Globus pallidus (tissue), 1 donor: ENCODE results near the gene NTNG1.
"Not testable (repeated sequence)": the region's sequence is repeated elsewhere in the genome, so short reads cannot be mapped to it uniquely, and the experiment has no call there.

ENCODE experiments used
- DNase-seq: peaks from one replicate; pipeline ENCODE4 v3.0.0-alpha.2; 2015; ENCODE audit warnings: low spot score

NTNG1 gene

DNA sequence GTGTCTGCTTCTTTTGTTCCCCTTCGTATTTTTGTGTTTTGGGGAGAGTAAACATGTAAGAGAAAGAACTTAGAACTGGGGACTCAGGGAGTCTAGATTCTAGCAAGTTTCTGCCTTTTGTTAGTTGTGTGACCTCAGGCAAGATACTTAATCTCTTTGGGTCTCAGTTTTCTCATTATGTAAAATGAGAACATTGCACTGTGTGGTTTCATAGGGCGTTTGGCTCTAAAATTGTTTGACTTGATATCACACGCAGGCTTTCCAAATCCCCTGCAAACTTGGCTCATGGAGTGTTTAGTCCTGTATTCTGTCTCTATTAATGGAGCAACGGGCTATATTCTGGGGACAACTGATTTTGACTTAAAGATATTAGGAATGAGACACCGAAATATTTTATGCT is 57.7 kb downstream of the NTNG1 start:
- DNase-seq = no peak

DNA sequence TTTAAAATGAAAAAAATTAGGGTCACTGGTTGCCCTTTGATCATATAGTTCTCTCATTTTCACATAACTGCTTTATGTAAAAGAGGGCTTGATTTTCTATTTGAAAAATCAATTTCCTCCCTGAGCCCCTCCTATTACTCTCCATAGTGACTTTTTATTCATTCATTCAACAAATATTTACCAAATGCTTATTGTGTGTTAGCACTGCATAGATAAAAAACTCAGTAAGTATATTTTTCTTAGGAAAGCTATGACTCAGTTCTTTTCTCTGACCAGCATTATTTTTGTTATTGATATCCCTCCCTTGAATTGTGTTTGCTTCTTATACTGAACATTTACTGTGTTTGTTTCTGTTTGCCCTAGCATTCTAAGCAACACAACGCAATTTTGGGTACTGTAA is 59.8 kb downstream of the NTNG1 start:
- no peak for DNase-seq

DNA sequence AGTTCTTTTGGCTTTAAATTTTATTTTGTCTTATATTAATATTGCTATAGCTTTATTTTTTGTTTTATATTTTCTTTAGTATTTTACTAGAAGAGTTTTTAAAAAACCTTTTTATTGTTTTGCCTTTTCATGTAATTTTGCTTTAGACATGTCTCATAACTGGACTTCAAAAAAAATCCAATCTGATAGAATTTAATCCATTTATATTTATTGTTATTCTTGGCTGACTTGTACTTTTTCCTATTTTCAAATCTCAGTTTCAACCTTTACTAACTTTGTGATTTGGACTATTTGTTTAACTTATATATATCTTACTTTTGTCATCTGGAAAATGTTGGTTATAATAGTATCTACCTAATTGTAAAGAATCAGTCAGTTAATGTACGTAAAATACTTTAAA is 61.2 kb downstream of the NTNG1 start:
- DNase-seq = no peak

DNA sequence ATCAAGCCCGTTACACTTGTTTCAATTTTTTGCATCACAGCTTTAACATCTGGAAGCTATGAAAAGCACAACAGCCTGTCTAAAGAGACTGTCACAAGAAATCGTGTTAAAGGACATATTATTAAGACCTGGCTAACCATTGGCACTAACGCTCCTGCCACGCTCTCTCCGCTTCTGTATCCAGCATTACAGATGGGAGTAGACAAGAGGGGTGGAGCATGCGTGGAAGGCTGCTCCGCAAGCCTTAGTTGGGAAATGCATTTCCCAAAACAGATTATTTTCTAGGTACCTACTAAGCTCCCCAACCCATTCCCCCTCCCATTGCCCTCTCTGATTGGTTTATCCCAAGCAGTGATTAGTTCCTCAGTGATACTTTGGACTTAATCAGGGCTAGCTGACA is 72.4 kb downstream of the NTNG1 start:
- peak; percentile 4 for DNase-seq

DNA sequence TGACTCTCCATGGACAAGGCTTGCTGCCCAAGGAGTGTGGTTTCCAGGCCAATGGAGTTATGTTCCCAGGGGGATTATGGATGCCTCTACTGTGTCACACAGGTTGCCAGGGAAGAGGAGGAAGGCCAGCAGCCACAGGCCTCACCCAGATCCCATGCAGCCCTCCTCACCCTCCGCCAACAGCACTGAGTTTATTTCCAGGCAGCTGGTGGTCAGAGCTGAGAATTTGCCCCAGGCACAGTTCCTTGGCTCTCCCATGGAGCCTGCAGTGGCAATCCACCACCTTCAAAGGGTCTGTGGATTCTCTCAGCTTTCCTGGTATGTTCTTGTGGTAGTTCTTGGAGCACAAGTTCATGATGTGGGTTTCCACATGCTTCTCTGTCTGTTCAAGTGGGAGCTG is 79.2 kb downstream of the NTNG1 start:
- no peak for DNase-seq

DNA sequence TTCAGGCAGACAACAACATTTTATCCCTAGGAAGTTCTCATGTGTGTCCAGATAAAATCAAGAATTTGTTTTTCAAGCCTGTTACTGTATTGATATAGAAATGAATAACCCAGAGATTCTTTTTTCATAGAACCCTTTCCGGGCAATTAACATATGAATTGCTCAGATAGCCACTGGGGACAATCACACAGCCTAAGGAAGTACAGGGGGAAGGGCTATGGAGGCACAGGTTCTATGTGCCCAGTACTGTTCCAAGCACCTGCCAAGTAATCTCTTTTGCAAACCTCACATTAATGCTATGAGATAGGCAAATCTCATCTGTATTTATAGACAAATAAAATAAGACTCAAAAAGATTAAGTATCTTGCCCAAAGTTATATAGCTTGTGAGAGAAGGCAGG is 84.9 kb downstream of the NTNG1 start:
- no peak for DNase-seq

DNA sequence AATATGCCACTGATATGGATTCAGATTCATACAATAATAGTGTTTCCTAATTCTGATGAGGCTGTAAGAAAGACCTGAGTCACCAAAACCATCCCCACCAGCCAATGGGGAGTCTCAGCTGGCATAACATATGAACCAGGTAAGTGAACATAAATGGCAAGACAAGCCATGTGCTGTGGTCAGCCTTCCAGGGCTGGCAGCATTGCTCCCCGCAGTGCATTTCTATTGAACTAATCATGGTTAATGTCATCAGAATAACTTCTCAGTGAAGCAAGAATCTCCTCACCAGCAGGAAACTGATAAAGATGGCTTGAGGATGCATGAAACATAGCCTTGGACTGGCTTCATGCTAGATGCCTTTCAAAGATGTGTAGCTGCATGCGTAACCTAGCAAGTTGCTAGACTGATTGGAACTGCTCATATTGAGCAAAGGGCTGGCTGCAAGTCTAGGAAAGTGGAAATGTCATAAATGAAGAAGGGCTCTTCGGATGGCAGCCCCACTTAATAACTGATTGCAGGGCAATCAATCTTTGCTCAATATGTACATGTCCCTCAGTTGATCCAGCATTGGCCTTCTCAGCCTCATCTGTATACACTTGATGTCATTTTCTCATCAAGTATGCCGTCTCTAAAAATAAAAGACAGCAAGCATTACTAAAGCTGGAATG is 88.0 kb downstream of the NTNG1 start:
- DNase-seq = no peak

DNA sequence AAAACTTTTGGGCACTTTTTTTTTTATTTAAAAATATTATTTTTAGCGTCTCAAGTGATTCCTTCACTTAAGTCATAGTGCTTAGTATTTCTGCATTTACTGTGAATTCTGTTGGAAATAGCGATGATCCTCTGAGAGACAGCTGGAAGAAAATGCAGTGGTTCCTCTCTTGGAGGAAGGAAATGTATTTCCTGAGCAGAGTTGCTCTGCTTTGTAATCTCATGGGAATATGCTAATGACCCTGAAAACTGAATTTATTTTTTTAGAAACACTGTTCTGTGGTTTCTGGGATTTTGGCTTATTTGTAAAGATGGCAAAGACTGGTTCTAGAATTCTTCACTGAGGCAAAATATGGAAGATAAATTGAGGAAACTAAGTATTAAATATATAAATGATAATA is 88.9 kb downstream of the NTNG1 start:
- no peak for DNase-seq

DNA sequence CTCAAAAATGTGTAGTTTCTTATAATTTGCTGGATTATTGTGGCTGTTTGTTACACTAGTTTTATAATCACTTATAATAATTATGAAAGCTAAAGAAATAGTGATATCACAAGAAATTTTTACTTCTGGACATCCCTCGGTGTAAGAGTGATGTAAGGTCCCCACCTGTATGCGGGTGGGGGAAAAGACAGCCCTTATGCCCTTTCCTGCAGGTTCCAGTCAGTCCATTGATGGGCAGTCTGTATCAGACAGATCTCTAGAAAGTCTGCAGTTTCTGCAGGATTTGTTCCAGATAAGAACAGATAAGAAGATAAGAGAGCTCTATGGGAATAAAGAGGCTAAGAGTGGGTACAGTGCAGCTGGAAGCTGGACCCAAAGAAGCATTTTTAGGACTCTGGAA is 89.3 kb downstream of the NTNG1 start:
- no peak for DNase-seq

DNA sequence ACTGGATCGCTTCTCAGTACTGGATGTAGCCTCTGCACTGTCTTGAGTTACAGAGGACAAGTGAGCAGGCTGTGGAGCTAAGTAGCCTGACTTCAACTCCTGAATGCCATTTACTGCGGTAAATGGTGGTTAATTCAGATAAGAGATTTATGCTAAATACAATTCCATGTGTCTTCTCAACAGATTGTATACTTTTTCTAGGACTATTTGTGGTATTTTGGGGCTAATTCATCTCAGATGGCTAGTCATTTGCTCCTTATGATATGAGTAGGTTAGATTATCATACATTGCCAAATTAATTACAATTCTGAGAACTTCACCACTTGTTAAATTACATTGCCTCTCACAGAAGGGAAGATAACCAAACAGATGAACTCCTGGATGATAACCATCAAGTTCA is 90.5 kb downstream of the NTNG1 start:
- no peak for DNase-seq

DNA sequence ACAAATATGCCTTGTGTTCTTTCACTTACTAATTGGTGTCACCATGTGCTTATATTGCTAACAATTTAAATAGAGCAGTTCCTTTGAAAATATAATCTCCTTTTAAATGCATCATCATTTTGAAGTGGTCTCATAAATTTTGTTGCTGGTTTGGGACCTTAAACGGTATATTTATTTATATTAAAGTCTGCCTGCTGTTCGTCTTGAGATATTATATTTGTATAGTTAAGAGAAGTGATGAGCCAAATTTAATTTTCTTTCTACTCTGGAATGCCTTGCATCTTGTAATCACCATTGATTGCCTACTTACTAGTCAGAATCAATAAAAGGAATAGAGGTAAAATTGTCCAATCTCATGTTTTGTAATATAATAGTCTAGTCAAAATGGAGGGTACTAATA is 91.6 kb downstream of the NTNG1 start:
- DNase-seq = no peak

DNA sequence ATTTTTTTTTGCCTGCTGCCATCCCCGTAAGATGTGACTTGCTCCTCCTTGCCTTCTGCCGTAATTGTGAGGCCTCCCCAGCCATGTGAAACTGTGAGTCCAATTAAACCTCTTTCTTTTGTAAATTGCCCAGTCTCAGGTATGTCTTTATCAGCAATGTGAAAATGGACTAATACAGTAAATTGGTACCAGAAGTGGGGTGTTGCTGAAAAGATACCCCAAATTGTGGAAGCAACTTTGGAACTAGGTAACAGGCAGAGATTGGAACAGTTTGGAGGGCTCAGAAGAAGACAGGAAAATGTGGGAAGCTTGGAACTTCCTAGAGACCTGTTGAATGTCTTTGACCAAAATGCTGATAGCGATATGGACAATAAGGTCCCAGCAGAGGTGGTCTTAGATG is 95.9 kb downstream of the NTNG1 start:
- DNase-seq = not testable (repeated sequence)

DNA sequence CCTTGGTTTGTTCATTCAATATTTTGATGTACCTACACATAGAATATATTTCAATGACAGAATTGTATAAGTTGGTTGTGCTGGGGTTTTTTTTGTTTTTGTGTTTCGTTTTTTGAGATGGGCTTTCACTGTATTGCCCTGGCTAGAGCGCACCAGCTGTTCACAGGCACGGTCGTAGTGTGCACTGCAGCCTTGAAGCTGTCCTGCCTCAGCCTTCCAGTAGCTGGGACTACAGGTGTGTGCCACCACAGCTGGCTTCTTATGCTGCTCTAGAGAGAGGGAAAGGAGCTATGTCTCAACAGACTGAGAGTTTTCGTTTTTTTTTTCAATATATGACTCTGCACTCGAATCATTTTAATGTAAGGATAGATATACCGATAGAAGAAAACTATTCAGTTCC is 102.6 kb downstream of the NTNG1 start:
- DNase-seq = no peak

DNA sequence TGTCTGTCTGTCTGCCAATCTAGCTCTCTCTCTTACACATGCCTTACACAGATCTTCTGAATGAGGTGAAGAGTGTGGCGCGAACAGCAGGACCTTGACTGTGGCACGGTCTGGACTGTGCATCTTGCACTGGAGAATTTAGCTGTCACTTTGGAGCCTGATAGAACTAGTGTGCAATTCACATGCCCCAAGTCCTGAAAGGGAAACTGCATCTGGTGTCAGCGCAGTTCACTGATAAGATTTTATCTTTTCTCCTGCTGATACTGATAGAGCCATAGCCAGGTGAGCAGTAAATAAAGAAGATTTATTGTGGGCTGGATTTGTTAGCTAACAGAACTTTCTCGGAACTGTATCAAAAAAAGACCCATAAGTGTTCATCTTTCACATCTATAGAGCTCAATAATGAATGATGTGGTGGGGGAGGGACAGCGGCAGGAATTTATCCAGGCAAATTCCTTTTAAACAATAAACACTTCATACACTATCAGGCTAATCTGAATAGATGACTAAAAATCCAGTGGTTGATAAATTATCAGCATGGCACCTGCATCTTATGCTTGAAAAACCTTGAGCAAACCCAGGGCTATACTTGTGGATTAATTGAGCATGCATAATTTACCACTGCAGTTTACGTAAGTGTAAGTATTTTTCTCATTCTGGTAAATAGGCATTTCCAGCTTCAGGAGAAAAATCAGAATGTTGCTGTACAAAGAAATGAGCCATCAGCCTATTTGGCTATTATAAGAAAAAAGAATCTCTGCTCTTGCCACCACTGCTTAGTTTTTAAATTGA is 104.1 kb downstream of the NTNG1 start:
- DNase-seq = no peak

DNA sequence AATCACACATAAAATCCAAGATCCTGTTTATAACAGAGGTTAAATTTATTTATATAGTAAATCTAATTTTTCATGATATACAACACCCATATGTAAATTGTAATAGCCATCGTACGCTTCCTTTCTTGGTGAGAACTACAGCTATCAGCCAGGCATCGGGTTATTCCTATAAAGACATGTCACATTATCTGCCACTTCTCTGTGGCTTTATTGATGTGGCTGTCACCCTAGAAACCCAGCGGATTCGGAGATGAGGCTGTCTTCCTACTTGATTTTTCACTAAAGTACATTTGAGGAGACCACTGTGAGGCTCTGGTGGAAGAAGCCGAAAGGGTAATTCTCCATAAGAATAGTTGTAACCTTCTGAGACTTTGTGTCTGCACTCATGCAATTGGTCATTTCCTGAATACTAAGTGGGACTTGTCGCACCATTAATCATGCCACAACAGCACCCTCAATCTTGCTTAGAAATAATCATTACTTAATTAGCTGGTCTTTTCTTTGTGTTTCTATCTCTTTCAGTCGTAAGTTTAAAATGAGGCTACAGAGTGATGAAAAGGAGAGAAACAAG is 106.0 kb downstream of the NTNG1 start:
- DNase-seq = no peak

DNA sequence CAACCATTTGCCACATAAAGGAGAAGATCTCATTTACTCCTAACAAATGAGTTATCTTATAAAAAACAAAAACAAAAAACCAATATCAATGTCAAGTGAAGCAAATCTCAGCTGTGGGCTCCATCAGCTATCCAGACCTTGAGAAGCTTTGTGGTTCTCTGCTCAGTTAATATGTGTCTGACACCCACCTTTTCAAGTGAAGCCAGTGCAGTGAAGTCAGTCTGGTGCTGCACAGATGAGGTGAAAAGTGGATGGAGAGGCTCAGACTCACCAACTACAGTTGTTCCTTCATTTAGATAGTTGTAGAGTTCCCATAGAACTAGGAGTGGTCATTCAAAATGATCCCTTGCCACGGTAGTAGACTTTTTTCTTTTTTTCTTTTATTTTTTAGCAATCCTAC is 106.8 kb downstream of the NTNG1 start:
- no peak for DNase-seq

DNA sequence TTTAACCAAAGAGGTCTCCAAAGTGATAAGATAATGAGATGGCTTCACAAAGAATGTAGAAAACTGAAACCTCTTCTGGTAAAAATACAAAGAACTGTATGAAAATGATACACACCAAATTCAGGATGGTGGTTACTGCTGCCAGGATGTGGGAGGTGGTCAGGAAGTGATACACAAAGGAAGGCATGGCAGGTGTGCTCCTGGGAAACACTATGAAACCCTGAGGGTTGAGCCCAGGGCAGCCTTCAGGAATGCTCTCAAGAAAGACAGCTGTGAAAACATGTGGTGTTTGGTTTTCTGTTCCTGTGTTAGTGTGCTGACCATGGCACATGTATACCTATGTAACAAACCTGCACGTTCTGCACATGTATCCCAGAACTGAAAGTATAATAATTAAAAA is 109.3 kb downstream of the NTNG1 start:
- no peak for DNase-seq

DNA sequence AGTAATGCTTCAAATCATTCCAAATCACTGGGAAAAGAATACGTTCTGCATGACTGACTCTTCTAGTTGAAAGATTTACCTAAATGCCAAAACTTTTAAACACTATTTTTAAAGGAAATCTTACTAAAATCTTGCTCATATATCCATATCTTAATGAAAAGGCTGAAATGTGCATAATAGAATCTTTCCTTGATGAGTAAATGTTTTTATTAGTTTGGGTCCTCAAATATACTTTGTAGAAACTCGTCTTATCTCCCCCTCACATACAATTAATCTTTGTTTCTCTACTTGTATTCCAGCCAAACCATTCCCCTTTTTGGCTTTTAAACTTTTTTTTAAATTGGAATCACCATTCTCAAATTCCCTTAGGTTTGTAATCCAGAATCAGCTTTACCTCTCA is 110.2 kb downstream of the NTNG1 start:
- no peak for DNase-seq

DNA sequence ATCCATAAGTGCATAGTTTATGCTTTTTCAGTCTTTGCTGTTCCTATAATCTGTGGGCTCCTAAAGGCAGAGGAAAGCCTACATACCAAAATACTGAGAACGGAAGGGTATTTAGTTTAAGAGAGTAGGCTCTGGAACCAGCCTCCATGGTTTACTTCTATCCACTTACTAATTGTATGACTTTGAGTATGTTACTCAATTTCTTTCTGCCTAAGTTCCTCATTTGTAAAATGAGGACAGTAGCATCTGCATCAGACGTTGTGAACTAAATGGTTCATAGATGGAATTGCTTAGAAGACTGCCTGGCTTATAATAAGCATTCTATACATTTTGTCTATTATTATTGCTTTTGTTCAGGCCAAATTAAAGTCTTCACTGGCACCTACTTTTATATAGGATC is 111.0 kb downstream of the NTNG1 start:
- DNase-seq = no peak

DNA sequence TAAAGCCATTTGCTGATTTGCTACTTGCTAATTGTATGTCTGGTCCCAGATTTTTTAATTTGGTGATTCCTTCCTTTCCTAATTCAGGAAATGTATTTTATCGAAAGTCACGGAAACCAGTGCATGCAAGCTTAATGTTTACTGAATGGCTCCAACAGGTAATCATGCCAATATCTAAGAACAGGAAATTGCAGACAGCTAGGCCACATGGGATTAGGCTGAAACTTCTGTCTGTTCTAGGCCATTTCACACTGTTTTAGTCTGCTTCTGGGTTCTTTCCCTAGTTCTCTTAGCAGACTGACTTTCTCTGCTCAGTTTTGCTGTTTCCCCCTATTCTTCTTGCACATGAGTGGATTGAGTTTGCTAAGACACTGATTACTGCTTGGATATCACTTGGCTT is 111.4 kb downstream of the NTNG1 start:
- no peak for DNase-seq

DNA sequence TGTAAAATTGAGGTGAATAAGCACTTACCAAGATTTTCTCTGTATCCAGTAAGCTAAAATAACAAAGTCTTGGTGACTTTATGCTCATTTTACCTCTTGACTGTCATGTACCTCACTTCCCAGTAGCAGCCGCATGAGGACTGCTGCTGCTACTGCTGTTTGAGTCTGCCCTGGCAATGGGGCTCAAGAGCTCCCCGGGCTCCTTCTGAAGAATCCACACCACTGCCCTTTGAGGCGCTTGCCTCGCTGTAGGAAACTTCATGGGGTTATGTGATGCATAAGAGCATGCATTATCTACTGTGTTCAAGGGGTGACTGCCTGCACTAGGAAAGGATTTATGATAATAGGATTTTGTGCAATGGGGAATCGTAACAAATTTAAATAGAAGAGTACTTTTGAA is 113.5 kb downstream of the NTNG1 start:
- DNase-seq = no peak

DNA sequence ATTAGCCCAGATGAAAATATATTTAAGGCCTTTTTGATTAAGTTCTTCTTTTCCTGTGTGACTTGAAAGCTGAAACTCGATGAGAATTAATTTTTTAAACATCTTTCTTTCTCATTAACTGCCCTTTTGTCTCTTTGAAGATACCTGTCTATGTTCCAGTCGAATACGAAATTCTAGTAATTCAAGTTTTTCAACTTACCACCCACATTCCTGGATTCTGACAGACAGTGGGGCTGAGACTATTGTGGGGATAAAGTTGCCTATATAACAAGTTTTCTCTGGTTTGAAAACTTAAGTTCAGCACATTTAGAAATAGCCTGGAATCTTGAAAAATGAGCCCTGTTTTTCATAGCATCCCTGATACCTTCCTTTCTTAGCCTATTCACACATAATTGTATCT is 114.6 kb downstream of the NTNG1 start:
- no peak for DNase-seq

DNA sequence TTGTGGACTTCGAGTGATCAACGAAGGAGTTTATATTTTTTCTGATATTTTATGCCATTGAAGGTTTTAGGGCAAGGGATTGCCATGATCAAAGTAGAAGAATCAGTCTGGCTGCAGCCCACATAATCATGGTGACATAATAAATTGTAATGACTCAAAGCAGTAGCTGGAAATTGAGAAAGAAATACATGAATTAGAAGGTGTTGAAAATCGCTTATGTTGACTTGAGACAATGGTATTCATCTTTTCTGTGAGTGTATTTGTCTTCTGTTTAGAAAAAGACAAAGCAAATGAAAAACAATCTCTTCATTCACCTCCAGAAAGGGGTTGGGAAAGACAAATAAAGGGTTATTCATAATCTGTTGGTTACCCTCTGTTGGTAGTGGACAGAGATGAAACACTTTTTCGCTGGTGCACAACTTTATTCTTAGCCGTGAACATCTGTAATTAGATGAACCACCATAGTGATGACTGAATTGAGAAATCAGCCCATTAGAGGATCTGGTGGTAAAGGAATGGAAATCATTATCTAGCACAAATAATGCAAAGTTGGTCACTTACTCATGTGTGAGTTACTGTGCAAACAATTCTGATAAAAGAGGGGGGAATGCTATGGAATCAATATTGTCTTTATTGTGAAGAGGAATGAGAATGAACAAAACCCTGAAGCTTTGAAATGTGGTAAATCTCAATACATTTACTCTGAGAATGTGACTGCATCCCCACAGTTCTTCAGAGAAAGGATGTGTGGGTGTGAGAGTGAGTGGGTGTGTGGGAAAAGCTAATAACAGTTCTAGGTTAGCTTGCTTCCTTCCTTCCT is 121.8 kb downstream of the NTNG1 start:
- DNase-seq = no peak
